K562 (cell line): ENCODE data around the gene NLGN3. TPM values are rescaled to one million over a fixed set of nuclear protein-coding genes. Genes with fewer than 3 reads are reported as not detected.

Experiments used
- CEBPG ChIP-seq, 3 experiments: fragments of 200-800 bp in 1 of 3; sonication (Bioruptor generic) in 1 of 3; sonication (generic) in 1 of 3; formaldehyde crosslinking in 1 of 3; IDR thresholded peaks in 2 of 3; conservative IDR thresholded peaks in 1 of 3; 2 replicates each; pipeline versions ENCODE4 v1.6.1 to v1.8.0; 2016 to 2022; ENCODE audit warnings: missing compliant biosample characterization in 2 of 3, missing genetic modification characterization in 2 of 3, mild to moderate bottlenecking in 1 of 3, missing genetic modification reagents in 1 of 3
- MYNN ChIP-seq, 2 experiments: sonication (generic); formaldehyde crosslinking in 1 of 2; IDR thresholded peaks; 2 replicates each; pipeline versions ENCODE4 v1.5.0 to v1.6.1; 2016 to 2020; ENCODE audit warnings: antibody characterized with exemption in 1 of 2, missing genetic modification reagents in 1 of 2
- PCBP1 ChIP-seq: fragments of 200-400 bp; formaldehyde crosslinking; IDR thresholded peaks from 2 replicates; pipeline ENCODE4 v1.6.1; 2018; ENCODE audit warnings: mild to moderate bottlenecking, low read depth, low read length; ENCODE audit not compliant: poor library complexity, severe bottlenecking
- PRPF4 ChIP-seq: fragments of 200-400 bp; formaldehyde crosslinking; IDR thresholded peaks from one replicate; pipeline ENCODE4 v1.6.1; 2017; ENCODE audit warnings: low read length, low read depth, mild to moderate bottlenecking; ENCODE audit not compliant: insufficient read depth, poor library complexity, severe bottlenecking
- SMC3 ChIP-seq: conservative IDR thresholded peaks from 2 replicates; pipeline ENCODE4 v1.6.1; 2011; ENCODE audit warnings: low read depth, low read length, improper control_type of control experiment; ENCODE audit not compliant: insufficient read depth
- ZNF311 ChIP-seq: fragments of 250-450 bp; sonication (Bioruptor Pico); IDR thresholded peaks from 2 replicates; pipeline ENCODE4 v1.4.0; 2020; ENCODE audit warnings: mild to moderate bottlenecking, moderate library complexity
- ZNF407 ChIP-seq: fragments of 450-650 bp; IDR thresholded peaks from 2 replicates; pipeline ENCODE4 v1.6.1; 2016; ENCODE audit warnings: low read depth
- ZNF717 ChIP-seq: fragments of 250-450 bp; sonication (Bioruptor Pico); IDR thresholded peaks from 2 replicates; pipeline ENCODE4 v1.5.0; 2021
- polyA plus RNA-seq, 8 experiments: library from polyadenylated mRNA; depleted of rRNA in 4 of 8; stranded (reverse) in 5 of 8; unstranded in 3 of 8; fragments of >200 nt; fragmentation: Nextera tagmentation in 2 of 8; fragmentation: Illumina TruSeq in 1 of 8; extraction: Ambion mirVana in 2 of 8; extraction: Trizol in 1 of 8; gene quantifications; 2 replicates each; pipeline versions ENCODE4 v1.2.1 to v1.2.3, GENCODE V29; 2011 to 2014; ENCODE audit warnings: inconsistent platforms in 1 of 8, missing spikeins in 1 of 8
- total RNA-seq, 7 experiments: library from RNA; depleted of rRNA in 6 of 7; stranded (reverse); fragments of >200 nt in 6 of 7; fragmentation: Illumina TruSeq in 2 of 7; extraction: Trizol in 2 of 7; gene quantifications; 2 replicates each; pipeline versions ENCODE4 v1.2.1 to v1.2.3, GENCODE V29; 2011 to 2021; ENCODE audit warnings: low replicate concordance in 1 of 7
- TF ChIP-seq, protein P1 (sequence below): fragments of 250-450 bp; sonication (Bioruptor Pico); IDR thresholded peaks from 2 replicates; pipeline ENCODE4 v1.8.0; 2021; ENCODE audit warnings: borderline replicate concordance, mild to moderate bottlenecking, moderate library complexity; ENCODE audit not compliant: poor library complexity, severe bottlenecking
- TF ChIP-seq, protein P2 (sequence below): fragments of 450-650 bp; IDR thresholded peaks from 2 replicates; pipeline ENCODE4 v1.6.1; 2016; ENCODE audit warnings: mild to moderate bottlenecking
- TF ChIP-seq, protein P3 (sequence below): fragments of 250-450 bp; sonication (Bioruptor Pico); IDR thresholded peaks from 2 replicates; pipeline ENCODE4 v1.5.0; 2020; ENCODE audit warnings: mild to moderate bottlenecking, borderline replicate concordance

The NLGN3 gene
- total and polyA plus RNA-seq, 9 of the 15 experiments (the other 6 are each of a cell fraction or from before 2014, with no cell fraction given): 0.03 to 0.86 (median 0.25) TPM

GRCh38 chrX:71181910-71182799, 37.5 kb downstream of the NLGN3 start (continued):
- TF ChIP-seq ZNF407 (no peak), SMC3 (no peak), MYNN (IDR thresholded peaks at IDR 0.05) (no peak), MYNN (CRISPR knock-in tag; IDR thresholded peaks at IDR 0.05) (no peak), PRPF4 (no peak), CEBPG (CRISPR knock-in tag; IDR thresholded peaks at IDR 0.05) (no peak), CEBPG (tag; conservative IDR thresholded peaks at IDR 0.05 in 1 of 2, IDR thresholded peaks at IDR 0.05 in 1 of 2) (no peak), ZNF311 (CRISPR knock-in tag) (no peak), ZNF717 (no peak), PCBP1 (no peak)
- TF ChIP-seq, protein P1, sequence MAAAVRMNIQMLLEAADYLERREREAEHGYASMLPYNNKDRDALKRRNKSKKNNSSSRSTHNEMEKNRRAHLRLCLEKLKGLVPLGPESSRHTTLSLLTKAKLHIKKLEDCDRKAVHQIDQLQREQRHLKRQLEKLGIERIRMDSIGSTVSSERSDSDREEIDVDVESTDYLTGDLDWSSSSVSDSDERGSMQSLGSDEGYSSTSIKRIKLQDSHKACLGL (CRISPR knock-in tag): peak; percentile 23
- TF ChIP-seq, protein P2, sequence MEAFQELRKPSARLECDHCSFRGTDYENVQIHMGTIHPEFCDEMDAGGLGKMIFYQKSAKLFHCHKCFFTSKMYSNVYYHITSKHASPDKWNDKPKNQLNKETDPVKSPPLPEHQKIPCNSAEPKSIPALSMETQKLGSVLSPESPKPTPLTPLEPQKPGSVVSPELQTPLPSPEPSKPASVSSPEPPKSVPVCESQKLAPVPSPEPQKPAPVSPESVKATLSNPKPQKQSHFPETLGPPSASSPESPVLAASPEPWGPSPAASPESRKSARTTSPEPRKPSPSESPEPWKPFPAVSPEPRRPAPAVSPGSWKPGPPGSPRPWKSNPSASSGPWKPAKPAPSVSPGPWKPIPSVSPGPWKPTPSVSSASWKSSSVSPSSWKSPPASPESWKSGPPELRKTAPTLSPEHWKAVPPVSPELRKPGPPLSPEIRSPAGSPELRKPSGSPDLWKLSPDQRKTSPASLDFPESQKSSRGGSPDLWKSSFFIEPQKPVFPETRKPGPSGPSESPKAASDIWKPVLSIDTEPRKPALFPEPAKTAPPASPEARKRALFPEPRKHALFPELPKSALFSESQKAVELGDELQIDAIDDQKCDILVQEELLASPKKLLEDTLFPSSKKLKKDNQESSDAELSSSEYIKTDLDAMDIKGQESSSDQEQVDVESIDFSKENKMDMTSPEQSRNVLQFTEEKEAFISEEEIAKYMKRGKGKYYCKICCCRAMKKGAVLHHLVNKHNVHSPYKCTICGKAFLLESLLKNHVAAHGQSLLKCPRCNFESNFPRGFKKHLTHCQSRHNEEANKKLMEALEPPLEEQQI: no peak
- TF ChIP-seq, protein P3, sequence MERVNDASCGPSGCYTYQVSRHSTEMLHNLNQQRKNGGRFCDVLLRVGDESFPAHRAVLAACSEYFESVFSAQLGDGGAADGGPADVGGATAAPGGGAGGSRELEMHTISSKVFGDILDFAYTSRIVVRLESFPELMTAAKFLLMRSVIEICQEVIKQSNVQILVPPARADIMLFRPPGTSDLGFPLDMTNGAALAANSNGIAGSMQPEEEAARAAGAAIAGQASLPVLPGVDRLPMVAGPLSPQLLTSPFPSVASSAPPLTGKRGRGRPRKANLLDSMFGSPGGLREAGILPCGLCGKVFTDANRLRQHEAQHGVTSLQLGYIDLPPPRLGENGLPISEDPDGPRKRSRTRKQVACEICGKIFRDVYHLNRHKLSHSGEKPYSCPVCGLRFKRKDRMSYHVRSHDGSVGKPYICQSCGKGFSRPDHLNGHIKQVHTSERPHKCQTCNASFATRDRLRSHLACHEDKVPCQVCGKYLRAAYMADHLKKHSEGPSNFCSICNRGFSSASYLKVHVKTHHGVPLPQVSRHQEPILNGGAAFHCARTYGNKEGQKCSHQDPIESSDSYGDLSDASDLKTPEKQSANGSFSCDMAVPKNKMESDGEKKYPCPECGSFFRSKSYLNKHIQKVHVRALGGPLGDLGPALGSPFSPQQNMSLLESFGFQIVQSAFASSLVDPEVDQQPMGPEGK (CRISPR knock-in tag): no peak
